ENCODE data around the gene ATP6V0C. TPM values are rescaled to one million over a fixed set of nuclear protein-coding genes. Genes with fewer than 3 reads are reported as not detected.

Gene ATP6V0C
- total and polyA plus RNA-seq, 2 of the 13 experiments (the other 11 are each of a cell fraction or from before 2014, with no cell fraction given), result 10.4 to 20.1 TPM

GRCh38 chr16:2473999-2474876, 39.5 kb upstream of the ATP6V0C start (continued):
- TF ChIP-seq MYNN (CRISPR knock-in tag; IDR thresholded peaks at IDR 0.05; ENCODE audit: low read depth) (no peak), ZNF776 (CRISPR knock-in tag; IDR thresholded peaks at IDR 0.05) (peak; percentile 67; the same call in 1 of the 2 replicates), JUND (CRISPR knock-in tag; IDR thresholded peaks at IDR 0.05) (no peak), MAFG (CRISPR knock-in tag; IDR thresholded peaks at IDR 0.05) (no peak), HMGA1 (CRISPR knock-in tag; conservative IDR thresholded peaks at IDR 0.05) (no peak), BCL6 (CRISPR knock-in tag; IDR thresholded peaks at IDR 0.05) (no peak), ZNF276 (CRISPR knock-in tag; IDR thresholded peaks at IDR 0.05; ENCODE audit: low read depth) (no peak), ZBTB21 (CRISPR knock-in tag; IDR thresholded peaks at IDR 0.05) (no peak), ZNF772 (CRISPR knock-in tag; IDR thresholded peaks at IDR 0.05) (no peak), CEBPG (CRISPR knock-in tag; IDR thresholded peaks at IDR 0.05) (no peak), NBN (conservative IDR thresholded peaks at IDR 0.05) (no peak), SMAD9 (CRISPR knock-in tag; IDR thresholded peaks at IDR 0.05) (no peak), TCF12 (IDR thresholded peaks at IDR 0.05) (no peak), TCF12 (CRISPR knock-in tag; IDR thresholded peaks at IDR 0.05) (0 out of 2 replicates have a peak, but pooled peaks have one; percentile 13), KAT2B (IDR thresholded peaks at IDR 0.05; ENCODE audit: borderline replicate concordance, low read depth, low read length) (no peak), SATB2 (CRISPR knock-in tag; IDR thresholded peaks at IDR 0.05) (0 out of 2 replicates have a peak, but pooled peaks have one; percentile 25), ZNF556 (CRISPR knock-in tag; IDR thresholded peaks at IDR 0.05; ENCODE audit: borderline replicate concordance) (no peak), CREM (IDR thresholded peaks at IDR 0.05) (no peak), CREM (CRISPR knock-in tag; IDR thresholded peaks at IDR 0.05) (no peak), ISL2 (CRISPR knock-in tag; IDR thresholded peaks at IDR 0.05) (no peak; the same call in 1 of the 2 replicates), PHF21A (CRISPR knock-in tag; IDR thresholded peaks at IDR 0.05) (peak; percentile 51; the same call in 1 of the 2 replicates), NCOR1 (IDR thresholded peaks at IDR 0.05; ENCODE audit: borderline replicate concordance, low read length) (no peak), ZNF616 (CRISPR knock-in tag; IDR thresholded peaks at IDR 0.05; ENCODE audit: low read depth) (no peak)
- TF ChIP-seq, protein P1, sequence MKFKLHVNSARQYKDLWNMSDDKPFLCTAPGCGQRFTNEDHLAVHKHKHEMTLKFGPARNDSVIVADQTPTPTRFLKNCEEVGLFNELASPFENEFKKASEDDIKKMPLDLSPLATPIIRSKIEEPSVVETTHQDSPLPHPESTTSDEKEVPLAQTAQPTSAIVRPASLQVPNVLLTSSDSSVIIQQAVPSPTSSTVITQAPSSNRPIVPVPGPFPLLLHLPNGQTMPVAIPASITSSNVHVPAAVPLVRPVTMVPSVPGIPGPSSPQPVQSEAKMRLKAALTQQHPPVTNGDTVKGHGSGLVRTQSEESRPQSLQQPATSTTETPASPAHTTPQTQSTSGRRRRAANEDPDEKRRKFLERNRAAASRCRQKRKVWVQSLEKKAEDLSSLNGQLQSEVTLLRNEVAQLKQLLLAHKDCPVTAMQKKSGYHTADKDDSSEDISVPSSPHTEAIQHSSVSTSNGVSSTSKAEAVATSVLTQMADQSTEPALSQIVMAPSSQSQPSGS (CRISPR knock-in tag; IDR thresholded peaks at IDR 0.05), result no peak
- TF ChIP-seq, protein P2, sequence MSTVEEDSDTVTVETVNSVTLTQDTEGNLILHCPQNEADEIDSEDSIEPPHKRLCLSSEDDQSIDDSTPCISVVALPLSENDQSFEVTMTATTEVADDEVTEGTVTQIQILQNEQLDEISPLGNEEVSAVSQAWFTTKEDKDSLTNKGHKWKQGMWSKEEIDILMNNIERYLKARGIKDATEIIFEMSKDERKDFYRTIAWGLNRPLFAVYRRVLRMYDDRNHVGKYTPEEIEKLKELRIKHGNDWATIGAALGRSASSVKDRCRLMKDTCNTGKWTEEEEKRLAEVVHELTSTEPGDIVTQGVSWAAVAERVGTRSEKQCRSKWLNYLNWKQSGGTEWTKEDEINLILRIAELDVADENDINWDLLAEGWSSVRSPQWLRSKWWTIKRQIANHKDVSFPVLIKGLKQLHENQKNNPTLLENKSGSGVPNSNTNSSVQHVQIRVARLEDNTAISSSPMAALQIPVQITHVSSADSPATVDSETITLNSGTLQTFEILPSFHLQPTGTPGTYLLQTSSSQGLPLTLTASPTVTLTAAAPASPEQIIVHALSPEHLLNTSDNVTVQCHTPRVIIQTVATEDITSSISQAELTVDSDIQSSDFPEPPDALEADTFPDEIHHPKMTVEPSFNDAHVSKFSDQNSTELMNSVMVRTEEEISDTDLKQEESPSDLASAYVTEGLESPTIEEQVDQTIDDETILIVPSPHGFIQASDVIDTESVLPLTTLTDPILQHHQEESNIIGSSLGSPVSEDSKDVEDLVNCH (CRISPR knock-in tag; IDR thresholded peaks at IDR 0.05), result no peak
- TF ChIP-seq, protein P3, sequence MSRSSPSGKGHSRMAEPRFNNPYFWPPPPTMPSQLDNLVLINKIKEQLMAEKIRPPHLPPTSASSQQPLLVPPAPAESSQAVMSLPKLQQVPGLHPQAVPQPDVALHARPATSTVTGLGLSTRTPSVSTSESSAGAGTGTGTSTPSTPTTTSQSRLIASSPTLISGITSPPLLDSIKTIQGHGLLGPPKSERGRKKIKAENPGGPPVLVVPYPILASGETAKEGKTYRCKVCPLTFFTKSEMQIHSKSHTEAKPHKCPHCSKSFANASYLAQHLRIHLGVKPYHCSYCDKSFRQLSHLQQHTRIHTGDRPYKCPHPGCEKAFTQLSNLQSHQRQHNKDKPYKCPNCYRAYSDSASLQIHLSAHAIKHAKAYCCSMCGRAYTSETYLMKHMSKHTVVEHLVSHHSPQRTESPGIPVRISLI (CRISPR knock-in tag; IDR thresholded peaks at IDR 0.05; ENCODE audit: borderline replicate concordance), result no peak
